CD14-positive monocyte (primary cell): ENCODE results near the gene ZBBX. TPM values are rescaled to one million over a fixed set of nuclear protein-coding genes. Genes with fewer than 3 reads are reported as not detected.

Source experiments
- DNase-seq, 3 donors: peaks; one replicate each; pipeline ENCODE4 v3.0.0-alpha.2; 2011 to 2022
- H2AFZ ChIP-seq: 2 replicates; pipeline ENCODE4 v1.6.0; 2012; ENCODE audit warnings: mild to moderate bottlenecking, low read depth, low read length, inconsistent platforms; ENCODE audit not compliant: insufficient read depth, poor library complexity, severe bottlenecking
- H3K27ac ChIP-seq, 2 donors: 1 replicate in 1 of 2; 2 replicates in 1 of 2; pipeline ENCODE4 v1.5.1; 2012 to 2013; ENCODE audit warnings: low read length in 2 of 2, control low read depth in 1 of 2, inconsistent platforms in 1 of 2, low read depth in 1 of 2, mild to moderate bottlenecking in 1 of 2
- H3K27me3 ChIP-seq, 2 donors: one replicate each; pipeline versions ENCODE4 v1.6.0 to v1.6.1; 2011 to 2013; ENCODE audit warnings: low read length in 2 of 2; ENCODE audit not compliant: control insufficient read depth in 2 of 2, insufficient read depth in 2 of 2
- H3K36me3 ChIP-seq, 2 donors: replicated peaks in 1 of 2; 1 replicate in 1 of 2; 2 replicates in 1 of 2; pipeline versions ENCODE4 v1.5.1 to v1.6.1; 2012 to 2013; ENCODE audit warnings: low read length in 2 of 2, control low read depth in 1 of 2, inconsistent platforms in 1 of 2, mild to moderate bottlenecking in 1 of 2; ENCODE audit not compliant: insufficient read depth in 2 of 2, control insufficient read depth in 1 of 2
- H3K4me1 ChIP-seq, 2 donors: 1 replicate in 1 of 2; 2 replicates in 1 of 2; pipeline versions ENCODE4 v1.5.1 to v1.6.1; 2012 to 2013; ENCODE audit warnings: low read length in 2 of 2, control low read depth in 1 of 2, inconsistent platforms in 1 of 2, mild to moderate bottlenecking in 1 of 2, moderate library complexity in 1 of 2; ENCODE audit not compliant: insufficient read depth in 2 of 2, control insufficient read depth in 1 of 2
- H3K4me2 ChIP-seq: replicated peaks from 2 replicates; pipeline ENCODE3; 2012; ENCODE audit warnings: low read length, moderate library complexity, mild to moderate bottlenecking; ENCODE audit not compliant: poor library complexity, severe bottlenecking; ENCODE audit errors: extremely low read depth
- H3K4me3 ChIP-seq, 3 experiments: fragments of 200-600 bp in 1 of 3; sonication (generic) in 1 of 3; replicated peaks in 1 of 3; 1 replicate in 2 of 3; 2 replicates in 1 of 3; pipeline ENCODE4 v1.5.1; 2011 to 2013; ENCODE audit warnings: low read length in 3 of 3, mild to moderate bottlenecking in 3 of 3, control low read depth in 2 of 3, low read depth in 2 of 3, inconsistent platforms in 1 of 3, moderate library complexity in 1 of 3
- H3K79me2 ChIP-seq: 2 replicates; pipeline ENCODE4 v1.6.0; 2012; ENCODE audit warnings: mild to moderate bottlenecking, control low read depth, inconsistent platforms, low read length, moderate library complexity; ENCODE audit not compliant: insufficient read depth
- H3K9ac ChIP-seq: 2 replicates; pipeline ENCODE4 v1.6.0; 2017; ENCODE audit warnings: low read length, mild to moderate bottlenecking; ENCODE audit not compliant: insufficient read depth, poor library complexity, severe bottlenecking
- H3K9me3 ChIP-seq, 2 donors: replicated peaks in 1 of 2; 1 replicate in 1 of 2; 2 replicates in 1 of 2; pipeline versions ENCODE4 v1.5.1 to v1.6.1; 2012 to 2013; ENCODE audit warnings: low read length in 2 of 2, control low read depth in 1 of 2; ENCODE audit not compliant: control insufficient read depth in 1 of 2, insufficient read depth in 1 of 2
- H4K20me1 ChIP-seq: 2 replicates; pipeline ENCODE4 v1.6.0; 2012; ENCODE audit warnings: mild to moderate bottlenecking, low read length, control low read depth, moderate library complexity; ENCODE audit not compliant: insufficient read depth
- H3K27ac Mint-ChIP-seq, 7 donors: one replicate each; pipeline ENCODE4 v1.8.0; 2020; ENCODE audit warnings: mild to moderate bottlenecking in 7 of 7, mixed read lengths in 7 of 7, moderate library complexity in 6 of 7, inconsistent platforms in 2 of 7
- H3K27me3 Mint-ChIP-seq, 3 donors: one replicate each; pipeline ENCODE4 v1.8.0; 2021 to 2022; ENCODE audit warnings: low read depth in 3 of 3, mild to moderate bottlenecking in 3 of 3, mixed read lengths in 3 of 3, moderate library complexity in 3 of 3, inconsistent platforms in 1 of 3
- H3K36me3 Mint-ChIP-seq, 2 donors: one replicate each; pipeline ENCODE4 v1.8.0; 2020; ENCODE audit warnings: mixed read lengths in 2 of 2, inconsistent platforms in 1 of 2, mild to moderate bottlenecking in 1 of 2
- H3K4me1 Mint-ChIP-seq: one replicate; pipeline ENCODE4 v1.8.0; 2020; ENCODE audit warnings: mild to moderate bottlenecking, mixed read lengths
- H3K4me3 Mint-ChIP-seq, 2 donors: one replicate each; pipeline ENCODE4 v1.8.0; 2020; ENCODE audit warnings: mild to moderate bottlenecking in 2 of 2, mixed read lengths in 2 of 2, moderate library complexity in 1 of 2
- H3K9me3 Mint-ChIP-seq, 7 donors: one replicate each; pipeline ENCODE4 v1.8.0; 2020 to 2022; ENCODE audit warnings: mixed read lengths in 7 of 7, mild to moderate bottlenecking in 6 of 7, moderate library complexity in 6 of 7, inconsistent platforms in 2 of 7
- WGBS: methylation state at CpG from one replicate; pipeline ENCODE4 v1.1.5; 2013; ENCODE audit warnings: missing lambda C conversion rate; ENCODE audit not compliant: insufficient coverage; 5-methylcytosine and 5-hydroxymethylcytosine counted together
- intact Hi-C, 2 donors: fragments of 100-400 bp; cut with micrococcal nuclease; formaldehyde crosslinking; loops; one replicate each; pipeline versions ENCODE4 v1.15.0 to v1.15.1; 2023
- polyA plus RNA-seq, 3 donors: library from polyadenylated mRNA; depleted of rRNA in 1 of 3; unstranded in 2 of 3; stranded (reverse) in 1 of 3; fragments of 300-500 nt in 2 of 3; fragments of >200 nt in 1 of 3; fragmentation: Illumina TruSeq in 2 of 3; gene quantifications; 1 replicate in 2 of 3; 2 replicates in 1 of 3; pipeline ENCODE4 v1.2.3, GENCODE V29; 2012 to 2021
- TF ChIP-seq, protein P1 (sequence below): fragments of 200-600 bp; IDR thresholded peaks from one replicate; pipeline ENCODE4 v1.8.0; 2022; ENCODE audit warnings: antibody characterized with exemption, mild to moderate bottlenecking

ZBBX gene
- polyA plus RNA-seq, 3 donors, result not detected

DNA sequence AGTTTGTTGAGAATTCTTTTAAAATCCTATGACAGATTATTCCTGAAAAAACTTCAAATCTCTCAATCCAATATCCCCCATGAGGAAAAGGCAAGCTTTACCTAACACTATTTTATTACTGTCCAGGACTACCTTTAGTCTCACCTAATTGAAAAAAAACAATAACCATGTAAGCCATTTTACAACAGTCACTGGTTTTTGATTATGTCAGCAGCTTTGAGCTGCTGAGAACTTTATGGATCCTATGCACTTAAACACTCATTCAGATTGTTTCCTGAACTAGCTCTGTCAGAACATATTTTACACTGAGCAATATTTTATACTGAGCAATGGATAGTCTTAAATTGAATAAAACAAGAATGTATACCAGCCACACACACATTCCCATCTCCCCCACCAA lies 79.9 kb downstream of the ZBBX start:
- H4K20me1 ChIP-seq, result no peaks in the 10 kb centered on the region
- intact Hi-C loops, result no loop called here
- H3K27ac ChIP-seq, result no peak overlapping the region
- no peak overlapping the region for H3K4me3 Mint-ChIP-seq
- no peak overlapping the region for H3K27ac Mint-ChIP-seq
- no peaks in the 10 kb centered on the region for H3K9me3 ChIP-seq
- no peaks in the 10 kb centered on the region for H3K4me1 Mint-ChIP-seq
- H3K36me3 ChIP-seq, result no peaks in the 10 kb centered on the region
- no peak overlapping the region for H2AFZ ChIP-seq
- no peak overlapping the region for H3K4me3 ChIP-seq
- no peaks in the 10 kb centered on the region for H3K79me2 ChIP-seq
- TF ChIP-seq, protein P1, sequence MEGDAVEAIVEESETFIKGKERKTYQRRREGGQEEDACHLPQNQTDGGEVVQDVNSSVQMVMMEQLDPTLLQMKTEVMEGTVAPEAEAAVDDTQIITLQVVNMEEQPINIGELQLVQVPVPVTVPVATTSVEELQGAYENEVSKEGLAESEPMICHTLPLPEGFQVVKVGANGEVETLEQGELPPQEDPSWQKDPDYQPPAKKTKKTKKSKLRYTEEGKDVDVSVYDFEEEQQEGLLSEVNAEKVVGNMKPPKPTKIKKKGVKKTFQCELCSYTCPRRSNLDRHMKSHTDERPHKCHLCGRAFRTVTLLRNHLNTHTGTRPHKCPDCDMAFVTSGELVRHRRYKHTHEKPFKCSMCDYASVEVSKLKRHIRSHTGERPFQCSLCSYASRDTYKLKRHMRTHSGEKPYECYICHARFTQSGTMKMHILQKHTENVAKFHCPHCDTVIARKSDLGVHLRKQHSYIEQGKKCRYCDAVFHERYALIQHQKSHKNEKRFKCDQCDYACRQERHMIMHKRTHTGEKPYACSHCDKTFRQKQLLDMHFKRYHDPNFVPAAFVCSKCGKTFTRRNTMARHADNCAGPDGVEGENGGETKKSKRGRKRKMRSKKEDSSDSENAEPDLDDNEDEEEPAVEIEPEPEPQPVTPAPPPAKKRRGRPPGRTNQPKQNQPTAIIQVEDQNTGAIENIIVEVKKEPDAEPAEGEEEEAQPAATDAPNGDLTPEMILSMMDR, result no peak
- H3K36me3 Mint-ChIP-seq, result no peaks in the 10 kb centered on the region
- no peak overlapping the region for H3K9ac ChIP-seq
- no peaks in the 10 kb centered on the region for H3K27me3 ChIP-seq
- DNase-seq, result no peak
- H3K4me2 ChIP-seq, result no peak overlapping the region
- peaks cover 0 to 4% (median 2%) of the 10 kb centered on the region in 7 donors for H3K9me3 Mint-ChIP-seq
- no peaks in the 10 kb centered on the region for H3K27me3 Mint-ChIP-seq
- H3K4me1 ChIP-seq, result no peaks in the 10 kb centered on the region

DNA sequence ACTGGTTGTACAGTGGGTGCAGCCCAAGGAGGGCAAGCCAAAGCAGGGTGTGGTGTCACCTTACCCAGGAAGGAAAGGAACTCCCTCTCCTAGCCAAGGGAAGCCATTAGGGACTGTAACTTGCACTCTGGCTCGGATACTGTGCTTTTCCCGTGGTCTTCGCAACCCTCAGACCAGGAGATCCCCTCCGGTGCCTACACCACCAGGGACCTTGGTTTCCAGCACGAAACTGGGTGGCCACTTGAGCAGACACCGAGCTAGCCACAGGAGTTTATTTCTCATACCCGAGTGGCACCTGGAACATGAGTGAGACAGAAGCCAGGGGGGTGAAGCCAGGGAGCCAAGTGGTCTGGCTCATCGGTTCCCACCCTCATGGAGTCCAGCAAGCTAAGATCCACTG lies 90.7 kb downstream of the ZBBX start:
- H3K4me2 ChIP-seq, result no peak overlapping the region
- DNase-seq, result no peak
- TF ChIP-seq, protein P1, result no peak
- 94% methylated on average over 8 of the region's 8 CpGs for WGBS
- Mint-ChIP-seq H3K36me3 (no peaks in the 10 kb centered on the region), H3K27me3 (peaks cover 0 to 2% (median 0%) of the 10 kb centered on the region in 3 donors), H3K4me3 (no peak overlapping the region), H3K9me3 (peaks cover 0 to 8% (median 4%) of the 10 kb centered on the region in 7 donors), H3K27ac (no peak overlapping the region), H3K4me1 (no peaks in the 10 kb centered on the region)
- H3K27me3 ChIP-seq, result no peaks in the 10 kb centered on the region
- no peak overlapping the region for H2AFZ ChIP-seq
- no peaks in the 10 kb centered on the region for H3K36me3 ChIP-seq
- intact Hi-C loops, result no loop called here
- no peaks in the 10 kb centered on the region for H4K20me1 ChIP-seq
- no peak overlapping the region for H3K9ac ChIP-seq
- no peaks in the 10 kb centered on the region for H3K79me2 ChIP-seq
- H3K27ac ChIP-seq, result no peak overlapping the region
- peaks cover 7 to 11% of the 10 kb centered on the region in 2 donors for H3K9me3 ChIP-seq
- no peaks in the 10 kb centered on the region for H3K4me1 ChIP-seq
- H3K4me3 ChIP-seq, result no peak overlapping the region
